Stimulated activated CD8-positive, alpha-beta memory T cell treated with anti-CD3 and anti-CD28 coated beads, Interleukin-7, amount 100 ng/mL, for 24 hours (primary cell): ENCODE data around the gene C22orf31.

Experiments
- DNase-seq: peaks from one replicate; pipeline ENCODE4 v3.0.0-alpha.2; 2020; ENCODE audit warnings: low read depth

Gene C22orf31

GRCh38 chr22:29029202-29030000, 32.2 kb downstream of the C22orf31 start:
- no peak for DNase-seq

- no peak for DNase-seq
Measured at GRCh38 chr22:29028468-29028867, 33.2 kb downstream of the C22orf31 start.

GRCh38 chr22:29026579-29026978, 35.1 kb downstream of the C22orf31 start:
- DNase-seq, result no peak

GRCh38 chr22:29023172-29023796, 38.3 kb downstream of the C22orf31 start:
- DNase-seq, result no peak

GRCh38 chr22:29022101-29022817, 39.4 kb downstream of the C22orf31 start:
- no peak for DNase-seq

- no peak for DNase-seq
Measured at GRCh38 chr22:29018293-29019189, 43.1 kb downstream of the C22orf31 start.

GRCh38 chr22:29016067-29016938, 45.3 kb downstream of the C22orf31 start:
- no peak for DNase-seq

GRCh38 chr22:29014773-29015172, 46.9 kb downstream of the C22orf31 start:
- DNase-seq, result no peak

- DNase-seq, result no peak
Measured at GRCh38 chr22:29014293-29014692, 47.3 kb downstream of the C22orf31 start.

GRCh38 chr22:29012952-29013351, 48.7 kb downstream of the C22orf31 start:
- DNase-seq, result no peak

GRCh38 chr22:29012101-29012433, 49.6 kb downstream of the C22orf31 start:
- no peak for DNase-seq

GRCh38 chr22:29011240-29012100, 50.2 kb downstream of the C22orf31 start:
- no peak for DNase-seq

- DNase-seq, result no peak
Measured at GRCh38 chr22:29009148-29009547, 52.5 kb downstream of the C22orf31 start.
